Stomach (tissue), 9 donors: ENCODE results near the gene SPAG9. TPM values are rescaled to one million over a fixed set of nuclear protein-coding genes. Genes with fewer than 3 reads are reported as not detected.
"Not testable (repeated sequence)": the region's sequence is repeated elsewhere in the genome, so short reads cannot be mapped to it uniquely, and the experiment has no call there.

ENCODE experiments used
- DNase-seq, 2 donors: peaks; one replicate each; pipeline versions ENCODE4 v3.0.0 to v3.0.0-alpha.2; 2013 to 2019
- H3K27ac ChIP-seq, 5 donors: fragments of 200-600 bp in 4 of 5; sonication (generic) in 4 of 5; one replicate each; pipeline ENCODE4 v1.5.1; 2013 to 2019; ENCODE audit warnings: mild to moderate bottlenecking in 1 of 5, moderate library complexity in 1 of 5
- H3K27me3 ChIP-seq, 3 donors: fragments of 200-600 bp; sonication (generic); one replicate each; pipeline ENCODE4 v1.5.1; 2017 to 2019; ENCODE audit warnings: mixed run types in 1 of 3
- H3K36me3 ChIP-seq, 4 donors: fragments of 200-600 bp; sonication (generic); 1 replicate in 3 of 4; 2 replicates in 1 of 4; pipeline ENCODE4 v1.5.1; 2016 to 2019
- H3K4me1 ChIP-seq, 4 donors: fragments of 200-600 bp; sonication (generic); one replicate each; pipeline ENCODE4 v1.5.1; 2016 to 2019
- H3K4me3 ChIP-seq, 4 donors: fragments of 200-600 bp; sonication (generic) in 3 of 4; one replicate each; pipeline ENCODE4 v1.5.1; 2016 to 2019; ENCODE audit warnings: mild to moderate bottlenecking in 1 of 4
- H3K9me3 ChIP-seq, 4 donors: fragments of 200-600 bp; sonication (generic); one replicate each; pipeline ENCODE4 v1.5.1; 2016 to 2019
- EP300 ChIP-seq: sonication (generic); formaldehyde crosslinking; IDR thresholded peaks from one replicate; pipeline ENCODE4 v1.6.1; 2017; ENCODE audit warnings: antibody characterized with exemption
- POLR2A ChIP-seq, 4 donors: fragments of 450-650 bp; IDR thresholded peaks; one replicate each; pipeline ENCODE4 v1.6.1; 2016; ENCODE audit warnings: antibody characterized with exemption in 4 of 4, control low read depth in 2 of 4, mild to moderate bottlenecking in 1 of 4, moderate library complexity in 1 of 4
- POLR2AphosphoS5 ChIP-seq, 3 donors: sonication (generic); formaldehyde crosslinking; IDR thresholded peaks; one replicate each; pipeline ENCODE4 v1.6.1; 2016; ENCODE audit warnings: antibody characterized with exemption in 3 of 3
- WGBS, 5 donors: extraction: QIAGEN DNeasy Blood & Tissue Kit in 3 of 5; methylation state at CpG; one replicate each; pipeline versions ENCODE4 v1.1.5 to v1.1.7; 2013 to 2018; 5-methylcytosine and 5-hydroxymethylcytosine counted together
- intact Hi-C: fragments of 100-400 bp; cut with DNase I; formaldehyde crosslinking; loops from one replicate; pipeline ENCODE4 v1.15.1; 2023; ENCODE audit warnings: low total_unique reads
- polyA plus RNA-seq, 3 donors: library from polyadenylated mRNA; stranded (reverse); fragments of 200-250 nt; gene quantifications; one replicate each; pipeline ENCODE4 v1.2.3, GENCODE V29; 2013
- total RNA-seq, 5 donors: library from RNA; depleted of rRNA; stranded (reverse); fragments of >200 nt; gene quantifications; one replicate each; pipeline versions ENCODE4 v1.1.0 to v1.2.3, GENCODE V29; 2014 to 2016
- TF ChIP-seq, protein P1 (sequence below), 7 experiments: fragments of 450-650 bp in 4 of 7; fragments of 200-600 bp in 3 of 7; sonication (generic) in 3 of 7; IDR thresholded peaks; one replicate each; pipeline ENCODE4 v1.5.1; 2016 to 2019; ENCODE audit warnings: antibody characterized with exemption in 7 of 7, control low read depth in 2 of 7, mild to moderate bottlenecking in 1 of 7
- donor health status: healthy with polysubstance abuse.
- donor health status: Bipolar disorder and iron deficiency.
- donor health status: healthy.

The SPAG9 gene
- total and polyA plus RNA-seq, 8 donors: 10.2 to 209 (median 56.5) TPM

DNA sequence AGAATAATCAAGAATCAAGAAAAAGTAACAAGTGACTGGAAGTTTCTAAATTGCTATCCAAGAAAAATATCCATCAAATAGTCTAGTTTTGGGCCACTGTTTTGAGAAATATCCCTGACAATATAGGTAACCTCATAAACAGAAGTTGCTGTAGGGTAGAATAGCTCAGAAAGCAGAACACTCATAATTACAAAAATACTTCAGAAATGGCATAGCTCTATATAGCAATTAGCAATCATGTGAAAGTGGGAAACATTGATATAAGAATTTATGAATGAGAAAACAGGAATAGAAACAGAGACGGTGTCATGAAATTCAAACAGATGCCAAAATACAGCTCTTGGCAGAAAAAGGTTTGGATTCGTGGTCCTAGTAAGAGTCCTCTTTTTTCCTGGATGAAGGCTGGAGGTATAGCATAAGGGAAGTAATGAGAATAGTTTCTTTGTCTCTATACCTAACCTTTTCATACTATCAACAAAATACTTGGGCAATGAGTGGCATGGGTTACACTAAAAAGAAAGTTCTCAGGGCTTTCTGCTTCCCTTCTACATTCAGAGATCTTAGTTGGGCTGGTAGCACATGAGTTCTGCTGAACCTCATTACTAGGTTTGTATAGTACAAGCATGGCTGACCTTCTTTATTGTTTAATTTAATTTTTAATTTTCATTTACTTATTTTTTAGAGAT is 33.5 kb downstream of the SPAG9 start:
- DNase-seq: no peak
- Histone ChIP-seq H3K4me1 (peaks cover 9 to 62% (median 30%) of the 10 kb centered on the region in 4 donors), H3K27ac (no peak overlapping the region), H3K27me3 (no peaks in the 10 kb centered on the region), H3K36me3 (no peaks in the 10 kb centered on the region), H3K9me3 (no peaks in the 10 kb centered on the region), H3K4me3 (no peak overlapping the region)
- TF ChIP-seq EP300 (no peak), POLR2AphosphoS5 (IDR thresholded peaks at IDR 0.05) (no peak), POLR2A (IDR thresholded peaks at IDR 0.05) (no peak)
- TF ChIP-seq, protein P1, sequence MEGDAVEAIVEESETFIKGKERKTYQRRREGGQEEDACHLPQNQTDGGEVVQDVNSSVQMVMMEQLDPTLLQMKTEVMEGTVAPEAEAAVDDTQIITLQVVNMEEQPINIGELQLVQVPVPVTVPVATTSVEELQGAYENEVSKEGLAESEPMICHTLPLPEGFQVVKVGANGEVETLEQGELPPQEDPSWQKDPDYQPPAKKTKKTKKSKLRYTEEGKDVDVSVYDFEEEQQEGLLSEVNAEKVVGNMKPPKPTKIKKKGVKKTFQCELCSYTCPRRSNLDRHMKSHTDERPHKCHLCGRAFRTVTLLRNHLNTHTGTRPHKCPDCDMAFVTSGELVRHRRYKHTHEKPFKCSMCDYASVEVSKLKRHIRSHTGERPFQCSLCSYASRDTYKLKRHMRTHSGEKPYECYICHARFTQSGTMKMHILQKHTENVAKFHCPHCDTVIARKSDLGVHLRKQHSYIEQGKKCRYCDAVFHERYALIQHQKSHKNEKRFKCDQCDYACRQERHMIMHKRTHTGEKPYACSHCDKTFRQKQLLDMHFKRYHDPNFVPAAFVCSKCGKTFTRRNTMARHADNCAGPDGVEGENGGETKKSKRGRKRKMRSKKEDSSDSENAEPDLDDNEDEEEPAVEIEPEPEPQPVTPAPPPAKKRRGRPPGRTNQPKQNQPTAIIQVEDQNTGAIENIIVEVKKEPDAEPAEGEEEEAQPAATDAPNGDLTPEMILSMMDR (IDR thresholded peaks at IDR 0.05): no peak
- WGBS, 5 donors: 41 to 55% (median 51%) methylated on average over 2 of the region's 2 CpGs
- intact Hi-C loops: no loop called here

- Histone ChIP-seq H3K9me3 (no peaks in the 10 kb centered on the region), H3K27ac (no peak overlapping the region), H3K4me1 (peaks cover 7 to 54% (median 22%) of the 10 kb centered on the region in 4 donors), H3K4me3 (no peak overlapping the region), H3K27me3 (no peaks in the 10 kb centered on the region), H3K36me3 (peaks cover 0 to under 1% (median 0%) of the 10 kb centered on the region in 4 donors)
- no peak for DNase-seq
- 31 to 43% (median 34%) methylated on average over 6 of the region's 6 CpGs for WGBS, 5 donors
- intact Hi-C loops: no loop called here
- TF ChIP-seq EP300: no peak
- TF ChIP-seq, protein P1 (IDR thresholded peaks at IDR 0.05): no peak
- TF ChIP-seq POLR2AphosphoS5 (IDR thresholded peaks at IDR 0.05): no peak
- TF ChIP-seq POLR2A (IDR thresholded peaks at IDR 0.05): no peak
These were observed 35.4 kb downstream of the SPAG9 start for GRCh38 chr17:51085150-51085805.

DNA sequence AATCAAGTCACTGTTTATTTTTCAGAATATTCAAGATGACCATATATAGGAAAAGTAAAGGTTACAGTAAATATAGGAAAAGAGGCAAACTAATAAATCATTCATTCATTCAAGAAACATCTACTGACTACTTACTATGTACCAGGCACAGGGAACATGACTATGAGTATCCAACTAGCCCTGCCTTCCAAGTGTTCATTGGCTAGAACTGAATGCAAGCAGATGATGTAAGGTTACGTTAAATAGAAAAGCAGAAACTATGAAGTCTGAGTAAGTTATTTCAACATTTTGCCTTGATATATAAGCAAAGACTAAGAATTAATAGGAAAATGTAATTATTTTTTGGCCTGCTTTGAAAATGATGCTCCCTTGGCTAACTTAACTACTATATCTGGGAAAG is 36.7 kb downstream of the SPAG9 start:
- TF ChIP-seq POLR2AphosphoS5 (IDR thresholded peaks at IDR 0.05) (no peak), POLR2A (IDR thresholded peaks at IDR 0.05) (no peak), EP300 (no peak)
- TF ChIP-seq, protein P1 (IDR thresholded peaks at IDR 0.05): no peak
- no peaks in the 10 kb centered on the region for H3K9me3 ChIP-seq
- 77 to 97% (median 93%) methylated on average over 1 of the region's 1 CpG for WGBS, 5 donors
- H3K27me3 ChIP-seq: no peaks in the 10 kb centered on the region
- no peak for DNase-seq
- intact Hi-C loops: no loop called here
- H3K4me1 ChIP-seq: peaks cover 4 to 53% (median 20%) of the 10 kb centered on the region in 4 donors
- H3K4me3 ChIP-seq: no peak overlapping the region
- H3K27ac ChIP-seq: no peak overlapping the region
- H3K36me3 ChIP-seq: peaks cover 0 to 10% (median 6%) of the 10 kb centered on the region in 4 donors

- 85 to 96% (median 93%) methylated on average over 7 of the region's 7 CpGs for WGBS, 5 donors
- intact Hi-C loops, H3K27me3 ChIP-seq: not testable (repeated sequence)
These were observed 37.3 kb downstream of the SPAG9 start for GRCh38 chr17:51083364-51083763.

More at GRCh38 chr17:51083364-51083763, 37.3 kb downstream of the SPAG9 start:
- H3K4me1 ChIP-seq: peaks cover 4 to 47% (median 20%) of the 10 kb centered on the region in 4 donors
- H3K27ac ChIP-seq, H3K9me3 ChIP-seq, DNase-seq, H3K4me3 ChIP-seq: not testable (repeated sequence)
- H3K36me3 ChIP-seq: peaks cover 0 to 16% (median 12%) of the 10 kb centered on the region in 4 donors
